ENCODE data around the gene CTSS. TPM values are rescaled to one million over a fixed set of nuclear protein-coding genes. Genes with fewer than 3 reads are reported as not detected.

The CTSS gene
- polyA plus RNA-seq, 1 donor from 2014 or later: 3.2 TPM

- H3K4me2 ChIP-seq (ENCODE audit: low read length): no peak overlapping the region
- no peaks in the 10 kb centered on the region for H3K79me2 ChIP-seq (replicated peaks; ENCODE audit: insufficient read depth, low read length)
- no peaks in the 10 kb centered on the region for H3K9me3 ChIP-seq (ENCODE audit: low read length)
- H4K20me1 ChIP-seq (ENCODE audit: insufficient read depth): no peaks in the 10 kb centered on the region
- TF ChIP-seq RAD21 (conservative IDR thresholded peaks at IDR 0.05) (no peak), POLR2AphosphoS5 (IDR thresholded peaks at IDR 0.05) (no peak), EP300 (conservative IDR thresholded peaks at IDR 0.05; ENCODE audit: poor library complexity, severe bottlenecking) (no peak), MXI1 (conservative IDR thresholded peaks at IDR 0.05; ENCODE audit: poor library complexity, severe bottlenecking) (no peak), SMC3 (conservative IDR thresholded peaks at IDR 0.05; ENCODE audit: poor library complexity) (no peak), EZH2 (IDR thresholded peaks at IDR 0.05; ENCODE audit: borderline replicate concordance, insufficient read depth, low read length, poor library complexity, severe bottlenecking) (no peak), TAF1 (IDR thresholded peaks at IDR 0.05; ENCODE audit: low read depth) (no peak), REST (IDR thresholded peaks at IDR 0.05; ENCODE audit: borderline replicate concordance) (no peak)
- TF ChIP-seq, protein P1, sequence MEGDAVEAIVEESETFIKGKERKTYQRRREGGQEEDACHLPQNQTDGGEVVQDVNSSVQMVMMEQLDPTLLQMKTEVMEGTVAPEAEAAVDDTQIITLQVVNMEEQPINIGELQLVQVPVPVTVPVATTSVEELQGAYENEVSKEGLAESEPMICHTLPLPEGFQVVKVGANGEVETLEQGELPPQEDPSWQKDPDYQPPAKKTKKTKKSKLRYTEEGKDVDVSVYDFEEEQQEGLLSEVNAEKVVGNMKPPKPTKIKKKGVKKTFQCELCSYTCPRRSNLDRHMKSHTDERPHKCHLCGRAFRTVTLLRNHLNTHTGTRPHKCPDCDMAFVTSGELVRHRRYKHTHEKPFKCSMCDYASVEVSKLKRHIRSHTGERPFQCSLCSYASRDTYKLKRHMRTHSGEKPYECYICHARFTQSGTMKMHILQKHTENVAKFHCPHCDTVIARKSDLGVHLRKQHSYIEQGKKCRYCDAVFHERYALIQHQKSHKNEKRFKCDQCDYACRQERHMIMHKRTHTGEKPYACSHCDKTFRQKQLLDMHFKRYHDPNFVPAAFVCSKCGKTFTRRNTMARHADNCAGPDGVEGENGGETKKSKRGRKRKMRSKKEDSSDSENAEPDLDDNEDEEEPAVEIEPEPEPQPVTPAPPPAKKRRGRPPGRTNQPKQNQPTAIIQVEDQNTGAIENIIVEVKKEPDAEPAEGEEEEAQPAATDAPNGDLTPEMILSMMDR (IDR thresholded peaks at IDR 0.05; ENCODE audit: poor library complexity, severe bottlenecking): no peak
- H3K36me3 ChIP-seq (ENCODE audit: insufficient read depth, low read length): no peaks in the 10 kb centered on the region
- no peak overlapping the region for H3K4me3 ChIP-seq (ENCODE audit: low read length)
- no peak overlapping the region for H3K27ac ChIP-seq (ENCODE audit: low read length)
- H3K27me3 ChIP-seq (ENCODE audit: insufficient read depth, low read depth, low read length): no peaks in the 10 kb centered on the region
- no peaks in the 10 kb centered on the region for H3K9me2 ChIP-seq (ENCODE audit: insufficient read depth, low read length)
- no peak overlapping the region for H3K9ac ChIP-seq (ENCODE audit: low read length)
- H3F3A ChIP-seq (ENCODE audit: insufficient read depth, low read length, poor library complexity, severe bottlenecking): no peaks in the 10 kb centered on the region
- no peak overlapping the region for H2AFZ ChIP-seq (ENCODE audit: low read depth, low read length)
Observed at GRCh38 chr1:150780510-150780909, 14.9 kb upstream of the CTSS start.

DNA sequence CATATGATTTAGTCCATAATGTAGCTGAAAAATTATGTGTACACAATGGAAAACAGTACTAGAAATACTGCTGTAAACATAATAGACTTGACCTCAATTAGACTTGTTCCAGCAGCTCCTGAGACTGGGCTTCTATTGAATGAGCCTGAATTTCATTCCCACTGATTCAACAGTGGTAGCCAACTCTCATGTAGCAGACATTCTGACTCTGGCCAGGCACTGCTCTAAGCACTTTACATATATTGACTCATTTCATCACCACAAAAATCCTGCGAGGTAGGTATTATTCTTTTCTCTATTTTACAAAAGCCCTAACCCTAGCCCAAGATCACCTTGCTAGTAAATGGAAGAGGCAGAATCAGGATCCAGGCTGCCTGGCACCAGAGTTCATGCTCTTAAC lies 12.8 kb upstream of the CTSS start:
- Histone ChIP-seq H3K27me3 (ENCODE audit: insufficient read depth, low read depth, low read length) (no peaks in the 10 kb centered on the region), H2AFZ (ENCODE audit: low read depth, low read length) (no peak overlapping the region), H3K9me2 (ENCODE audit: insufficient read depth, low read length) (no peaks in the 10 kb centered on the region), H3K9ac (ENCODE audit: low read length) (no peak overlapping the region), H3K9me3 (ENCODE audit: low read length) (no peaks in the 10 kb centered on the region), H3K4me3 (ENCODE audit: low read length) (no peak overlapping the region), H3K4me2 (ENCODE audit: low read length) (no peak overlapping the region), H3F3A (ENCODE audit: insufficient read depth, low read length, poor library complexity, severe bottlenecking) (no peaks in the 10 kb centered on the region), H4K20me1 (ENCODE audit: insufficient read depth) (no peaks in the 10 kb centered on the region), H3K27ac (ENCODE audit: low read length) (no peak overlapping the region), H3K36me3 (ENCODE audit: insufficient read depth, low read length) (no peaks in the 10 kb centered on the region), H3K79me2 (replicated peaks; ENCODE audit: insufficient read depth, low read length) (no peaks in the 10 kb centered on the region)
- no peak for TF ChIP-seq REST (IDR thresholded peaks at IDR 0.05; ENCODE audit: borderline replicate concordance)
- TF ChIP-seq MXI1 (conservative IDR thresholded peaks at IDR 0.05; ENCODE audit: poor library complexity, severe bottlenecking): no peak
- TF ChIP-seq EZH2 (IDR thresholded peaks at IDR 0.05; ENCODE audit: borderline replicate concordance, insufficient read depth, low read length, poor library complexity, severe bottlenecking): no peak
- TF ChIP-seq TAF1 (IDR thresholded peaks at IDR 0.05; ENCODE audit: low read depth): no peak
- TF ChIP-seq POLR2AphosphoS5 (IDR thresholded peaks at IDR 0.05): no peak

Measured in neural cell (in vitro differentiated cells).